Choroid plexus epithelial cell (primary cell): ENCODE measurements around the gene RNF157.
A peak's percentile ranks its signal among the peaks of the same experiment; 100 is the strongest.

Experiments used
- DNase-seq: peaks from one replicate; pipeline ENCODE4 v3.0.0-alpha.2; 2010; ENCODE audit warnings: low read depth
- H3K4me3 ChIP-seq: 2 replicates; pipeline ENCODE4 v1.5.1; 2011; ENCODE audit warnings: low read depth, mild to moderate bottlenecking, control low read depth, low read length, moderate library complexity
- TF ChIP-seq, protein P1 (sequence below): conservative IDR thresholded peaks from 2 replicates; pipeline ENCODE4 v1.5.1; 2011; ENCODE audit warnings: low read depth, mild to moderate bottlenecking, control low read depth, inconsistent platforms, low read length, moderate library complexity

Gene RNF157

GRCh38 chr17:76155988-76156661, 84.2 kb downstream of the RNF157 start:
- no peak for DNase-seq
- TF ChIP-seq, protein P1, sequence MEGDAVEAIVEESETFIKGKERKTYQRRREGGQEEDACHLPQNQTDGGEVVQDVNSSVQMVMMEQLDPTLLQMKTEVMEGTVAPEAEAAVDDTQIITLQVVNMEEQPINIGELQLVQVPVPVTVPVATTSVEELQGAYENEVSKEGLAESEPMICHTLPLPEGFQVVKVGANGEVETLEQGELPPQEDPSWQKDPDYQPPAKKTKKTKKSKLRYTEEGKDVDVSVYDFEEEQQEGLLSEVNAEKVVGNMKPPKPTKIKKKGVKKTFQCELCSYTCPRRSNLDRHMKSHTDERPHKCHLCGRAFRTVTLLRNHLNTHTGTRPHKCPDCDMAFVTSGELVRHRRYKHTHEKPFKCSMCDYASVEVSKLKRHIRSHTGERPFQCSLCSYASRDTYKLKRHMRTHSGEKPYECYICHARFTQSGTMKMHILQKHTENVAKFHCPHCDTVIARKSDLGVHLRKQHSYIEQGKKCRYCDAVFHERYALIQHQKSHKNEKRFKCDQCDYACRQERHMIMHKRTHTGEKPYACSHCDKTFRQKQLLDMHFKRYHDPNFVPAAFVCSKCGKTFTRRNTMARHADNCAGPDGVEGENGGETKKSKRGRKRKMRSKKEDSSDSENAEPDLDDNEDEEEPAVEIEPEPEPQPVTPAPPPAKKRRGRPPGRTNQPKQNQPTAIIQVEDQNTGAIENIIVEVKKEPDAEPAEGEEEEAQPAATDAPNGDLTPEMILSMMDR = no peak
- H3K4me3 ChIP-seq = no peak overlapping the region

DNA sequence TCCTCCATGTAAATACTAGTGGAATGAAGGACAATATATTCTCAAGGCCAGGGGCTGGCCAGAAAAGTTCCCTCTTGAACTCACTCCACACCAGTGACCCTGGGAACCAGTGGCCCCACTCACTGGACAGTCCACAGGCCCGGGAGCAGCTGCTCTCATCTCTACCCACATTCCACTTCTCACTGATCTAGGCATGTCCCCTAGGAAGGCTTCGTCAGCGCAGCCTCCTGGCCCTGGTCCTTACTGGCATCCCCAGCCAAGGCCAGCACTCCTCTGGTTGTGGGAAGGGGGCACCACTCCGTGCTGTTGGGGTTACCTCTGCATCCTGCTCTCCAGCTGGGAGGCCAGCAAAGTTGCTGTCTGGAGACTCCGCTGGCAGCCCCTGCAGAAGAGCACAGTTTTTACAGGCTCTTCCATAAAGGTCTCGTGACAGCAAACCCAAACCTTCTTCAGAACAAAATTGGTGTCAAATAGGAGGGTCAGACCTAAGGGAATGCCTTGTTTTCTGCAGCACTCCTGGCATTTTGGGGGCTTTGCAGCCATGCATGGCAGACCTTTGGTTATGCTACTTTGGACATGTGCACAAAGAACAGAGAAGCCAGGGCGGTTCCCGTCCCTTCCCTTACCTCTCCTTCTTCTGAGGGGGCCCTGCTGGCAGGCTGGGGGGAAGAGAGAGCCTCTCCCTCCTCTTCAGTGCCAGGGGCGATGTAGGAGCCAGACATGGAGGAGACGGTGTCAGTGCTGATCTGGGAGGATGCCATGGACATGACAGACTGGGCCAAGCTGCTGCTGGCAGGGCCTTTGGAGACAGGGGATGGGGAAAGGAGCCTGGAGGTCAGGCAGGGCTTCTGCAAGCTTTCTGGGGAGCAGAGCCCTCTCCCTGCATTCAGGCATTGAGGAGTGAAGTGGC, 85.1 kb downstream of the RNF157 start:
- no peak overlapping the region for H3K4me3 ChIP-seq
- no peak for DNase-seq
- TF ChIP-seq, protein P1 = no peak

DNA sequence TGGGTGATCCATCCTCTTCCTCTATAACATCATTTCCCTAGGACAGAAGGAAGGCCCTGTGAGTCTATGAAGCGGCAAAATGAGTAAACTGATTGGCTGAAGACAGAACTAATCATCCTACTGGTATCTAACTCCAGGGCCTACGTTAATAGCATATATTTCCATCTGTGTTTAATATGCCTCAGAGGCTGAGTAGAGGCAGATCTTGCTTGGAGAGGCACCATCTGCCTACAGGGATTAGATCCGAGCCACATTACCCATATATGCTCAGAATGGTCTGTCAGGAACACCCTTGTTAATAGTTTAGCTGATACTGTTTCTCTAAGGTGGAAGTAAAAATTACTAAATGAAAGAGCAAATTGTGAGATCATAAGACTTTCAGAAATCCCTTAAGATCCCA, 86.0 kb downstream of the RNF157 start:
- H3K4me3 ChIP-seq = no peak overlapping the region
- no peak for DNase-seq
- TF ChIP-seq, protein P1 = no peak

- peak; percentile 56 for DNase-seq
- TF ChIP-seq, protein P1 = peak; percentile 62
- H3K4me3 ChIP-seq = no peak overlapping the region
Measured at GRCh38 chr17:76153640-76154039, 86.7 kb downstream of the RNF157 start.

- no peak for DNase-seq
- TF ChIP-seq, protein P1 = no peak
- H3K4me3 ChIP-seq = no peak overlapping the region
Measured at GRCh38 chr17:76153202-76153601, 87.1 kb downstream of the RNF157 start.

DNA sequence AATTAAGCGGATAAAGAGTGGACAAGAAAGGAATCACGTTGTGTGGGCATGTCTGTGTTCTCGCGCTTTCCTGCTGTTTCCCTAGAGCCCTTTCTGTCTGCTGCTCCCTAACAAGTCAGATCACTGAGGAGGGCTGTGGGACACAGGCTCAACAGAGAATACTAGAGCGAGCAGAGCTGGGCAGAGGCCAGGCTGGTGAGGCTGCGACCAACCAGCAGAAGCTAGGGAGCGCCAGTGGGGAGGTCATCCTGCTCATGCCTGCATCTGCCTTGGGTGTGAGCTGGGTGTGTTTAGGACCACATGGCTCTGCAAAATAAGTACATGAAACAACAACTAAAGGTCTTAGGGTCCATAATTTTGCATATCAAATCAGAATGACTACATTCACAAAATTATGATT, 87.7 kb downstream of the RNF157 start:
- DNase-seq = no peak
- TF ChIP-seq, protein P1 = no peak
- H3K4me3 ChIP-seq = no peak overlapping the region
